K562 (cell line): ENCODE data around the gene BCL7B. TPM values are rescaled to one million over a fixed set of nuclear protein-coding genes. Genes with fewer than 3 reads are reported as not detected.

ENCODE experiments used
- BCOR ChIP-seq: fragments of 450-650 bp; IDR thresholded peaks from 2 replicates; pipeline ENCODE4 v1.6.1; 2016
- CBX3 ChIP-seq, 2 experiments: IDR thresholded peaks; 1 replicate in 1 of 2; 2 replicates in 1 of 2; pipeline ENCODE4 v1.6.1; 2012; ENCODE audit warnings: inconsistent platforms in 2 of 2, low read length in 2 of 2, borderline replicate concordance in 1 of 2, control low read depth in 1 of 2
- CHCHD3 ChIP-seq: fragments of 250-450 bp; sonication (Bioruptor Pico); IDR thresholded peaks from 2 replicates; pipeline ENCODE4 v2.1.2; 2022; ENCODE audit warnings: mild to moderate bottlenecking
- CREM ChIP-seq: IDR thresholded peaks from 2 replicates; pipeline ENCODE4 v1.6.1; 2014; ENCODE audit warnings: antibody characterized with exemption, low read depth
- MIER1 ChIP-seq: fragments of 450-650 bp; IDR thresholded peaks from 2 replicates; pipeline ENCODE4 v1.6.1; 2016; ENCODE audit warnings: antibody characterized with exemption, mild to moderate bottlenecking, low read depth
- MXI1 ChIP-seq: IDR thresholded peaks from 2 replicates; pipeline ENCODE4 v1.6.1; 2011; ENCODE audit warnings: low read depth, mild to moderate bottlenecking, improper control_type of control experiment, low read length
- MYC ChIP-seq, 2 experiments: fragments of 250-450 bp in 1 of 2; sonication (Bioruptor Pico) in 1 of 2; IDR thresholded peaks; 2 replicates each; pipeline versions ENCODE4 v1.5.1 to v1.6.1; 2012 to 2021; ENCODE audit warnings: low read depth in 2 of 2, borderline replicate concordance in 1 of 2, improper control_type of control experiment in 1 of 2, low read length in 1 of 2, mild to moderate bottlenecking in 1 of 2, moderate library complexity in 1 of 2
- POLR2AphosphoS5 ChIP-seq: IDR thresholded peaks from 2 replicates; pipeline ENCODE4 v1.6.1; 2011; ENCODE audit warnings: mild to moderate bottlenecking, low read depth, low read length, moderate library complexity; ENCODE audit not compliant: control insufficient read depth, insufficient read depth
- SMAD4 ChIP-seq: fragments of 250-450 bp; sonication (Bioruptor Pico); conservative IDR thresholded peaks from 2 replicates; pipeline ENCODE4 v1.8.0; 2021; ENCODE audit warnings: inconsistent platforms, mild to moderate bottlenecking, moderate library complexity
- U2AF2 ChIP-seq: fragments of 200-400 bp; formaldehyde crosslinking; optimal IDR thresholded peaks from 2 replicates; pipeline ENCODE3; 2017; ENCODE audit warnings: low read depth, mild to moderate bottlenecking, low read length
- ZNF253 ChIP-seq: fragments of 250-450 bp; sonication (Bioruptor Pico); conservative IDR thresholded peaks from 2 replicates; pipeline ENCODE4 v1.6.1; 2021; ENCODE audit warnings: mild to moderate bottlenecking
- ZNF263 ChIP-seq: sonication (generic); formaldehyde crosslinking; IDR thresholded peaks from 2 replicates; pipeline ENCODE4 v1.8.0; 2022; ENCODE audit warnings: mild to moderate bottlenecking, missing genetic modification reagents, borderline replicate concordance
- ZNF436 ChIP-seq: fragments of 250-450, 450-650 bp; sonication (Bioruptor Pico); formaldehyde crosslinking; IDR thresholded peaks from 2 replicates; pipeline ENCODE4 v1.7.0; 2020; ENCODE audit warnings: mild to moderate bottlenecking
- ZNF76 ChIP-seq: fragments of 250-450 bp; sonication (Bioruptor Pico); IDR thresholded peaks from 2 replicates; pipeline ENCODE4 v1.4.0; 2020; ENCODE audit warnings: mild to moderate bottlenecking, moderate library complexity, borderline replicate concordance
- polyA plus RNA-seq, 8 experiments: library from polyadenylated mRNA; depleted of rRNA in 4 of 8; stranded (reverse) in 5 of 8; unstranded in 3 of 8; fragments of >200 nt; fragmentation: Nextera tagmentation in 2 of 8; fragmentation: Illumina TruSeq in 1 of 8; extraction: Ambion mirVana in 2 of 8; extraction: Trizol in 1 of 8; gene quantifications; 2 replicates each; pipeline versions ENCODE4 v1.2.1 to v1.2.3, GENCODE V29; 2011 to 2014; ENCODE audit warnings: inconsistent platforms in 1 of 8, missing spikeins in 1 of 8
- total RNA-seq, 7 experiments: library from RNA; depleted of rRNA in 6 of 7; stranded (reverse); fragments of >200 nt in 6 of 7; fragmentation: Illumina TruSeq in 2 of 7; extraction: Trizol in 2 of 7; gene quantifications; 2 replicates each; pipeline versions ENCODE4 v1.2.1 to v1.2.3, GENCODE V29; 2011 to 2021; ENCODE audit warnings: low replicate concordance in 1 of 7
- TF ChIP-seq, protein P1 (sequence below): fragments of 250-450 bp; sonication (Bioruptor Pico); IDR thresholded peaks from 2 replicates; pipeline ENCODE4 v1.9.0; 2021; ENCODE audit warnings: mild to moderate bottlenecking
- TF ChIP-seq, protein P2 (sequence below), 2 experiments: IDR thresholded peaks; 2 replicates each; pipeline ENCODE4 v1.6.1; 2011; ENCODE audit warnings: borderline replicate concordance in 1 of 2, control low read depth in 1 of 2, low read depth in 1 of 2, low read length in 1 of 2, mild to moderate bottlenecking in 1 of 2, mixed read lengths in 1 of 2, moderate library complexity in 1 of 2; ENCODE audit not compliant: insufficient read depth in 1 of 2, insufficient read length in 1 of 2, poor library complexity in 1 of 2, severe bottlenecking in 1 of 2; ENCODE audit errors: extremely low read depth in 1 of 2
- TF ChIP-seq, protein P3 (sequence below): fragments of 450-650 bp; IDR thresholded peaks from 2 replicates; pipeline ENCODE4 v1.6.1; 2016
- TF ChIP-seq, protein P4 (sequence below): fragments of 250-450 bp; sonication (Bioruptor Pico); IDR thresholded peaks from 2 replicates; pipeline ENCODE4 v1.5.0; 2021
- TF ChIP-seq, protein P5 (sequence below): IDR thresholded peaks from 2 replicates; pipeline ENCODE4 v1.6.1; 2016; ENCODE audit warnings: missing genetic modification characterization, missing compliant biosample characterization
- TF ChIP-seq, protein P6 (sequence below): conservative IDR thresholded peaks from 2 replicates; pipeline ENCODE4 v1.6.1; 2011; ENCODE audit warnings: low read depth, mild to moderate bottlenecking, low read length; ENCODE audit not compliant: control insufficient read depth

BCL7B gene
- total and polyA plus RNA-seq, 9 of the 15 experiments (the other 6 are each of a cell fraction or from before 2014, with no cell fraction given): 10.0 to 73.2 (median 32.9) TPM

DNA sequence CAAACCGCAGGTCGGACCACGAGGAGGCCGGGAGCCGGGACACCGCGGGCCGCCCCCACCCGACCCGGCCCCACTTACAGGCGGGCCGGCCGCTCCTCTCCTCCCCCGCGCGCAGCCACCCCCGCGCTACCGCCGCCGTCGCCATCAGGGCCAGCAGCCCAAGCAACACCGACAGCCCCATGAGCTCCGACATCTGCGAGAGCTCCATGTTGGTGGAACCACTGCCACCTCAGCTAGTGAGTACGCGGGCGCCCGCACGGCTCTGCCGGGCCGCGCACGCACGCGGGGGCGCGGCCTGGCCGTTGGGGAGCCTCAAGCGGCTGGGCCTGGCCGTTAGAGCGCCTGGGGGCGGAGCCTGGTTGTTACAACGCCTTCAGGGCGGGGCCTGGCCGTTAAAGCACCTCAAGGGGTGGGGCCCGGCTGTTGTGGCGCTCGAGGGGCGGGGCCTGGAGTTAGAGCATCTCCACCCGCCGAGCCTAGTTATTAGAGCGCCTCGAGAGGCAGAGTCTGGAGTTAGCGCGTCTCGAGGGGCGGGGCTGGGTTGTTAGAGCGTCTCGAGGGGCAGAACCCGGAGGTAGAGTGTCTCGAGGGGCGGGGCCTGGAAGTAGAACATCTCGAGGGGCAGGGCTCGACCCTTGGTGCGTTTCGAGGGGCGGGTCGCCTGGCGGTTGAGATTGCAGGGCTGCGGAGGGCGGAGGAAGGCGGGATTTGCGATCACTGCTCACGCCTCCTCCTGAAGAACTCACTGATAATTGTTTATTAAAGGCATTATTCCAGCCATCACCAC lies 21.0 kb upstream of the BCL7B start, which contains the start of gene TBL2 (continued):
- TF ChIP-seq, protein P1, sequence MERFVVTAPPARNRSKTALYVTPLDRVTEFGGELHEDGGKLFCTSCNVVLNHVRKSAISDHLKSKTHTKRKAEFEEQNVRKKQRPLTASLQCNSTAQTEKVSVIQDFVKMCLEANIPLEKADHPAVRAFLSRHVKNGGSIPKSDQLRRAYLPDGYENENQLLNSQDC (CRISPR knock-in tag): no peak
- TF ChIP-seq, protein P2, sequence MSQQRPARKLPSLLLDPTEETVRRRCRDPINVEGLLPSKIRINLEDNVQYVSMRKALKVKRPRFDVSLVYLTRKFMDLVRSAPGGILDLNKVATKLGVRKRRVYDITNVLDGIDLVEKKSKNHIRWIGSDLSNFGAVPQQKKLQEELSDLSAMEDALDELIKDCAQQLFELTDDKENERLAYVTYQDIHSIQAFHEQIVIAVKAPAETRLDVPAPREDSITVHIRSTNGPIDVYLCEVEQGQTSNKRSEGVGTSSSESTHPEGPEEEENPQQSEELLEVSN (IDR thresholded peaks at IDR 0.05; ENCODE audit: borderline replicate concordance in 1 of 2, extremely low read depth in 1 of 2, insufficient read depth in 1 of 2, insufficient read length in 1 of 2, low read depth in 1 of 2, low read length in 1 of 2, poor library complexity in 1 of 2, severe bottlenecking in 1 of 2): peak in 1 of 2 experiments; percentile 44
- TF ChIP-seq ZNF436 (CRISPR knock-in tag) (no peak), BCOR (no peak), ZNF253 (CRISPR knock-in tag) (no peak), ZNF263 (CRISPR knock-in tag) (no peak), POLR2AphosphoS5 (peak; percentile 97), MIER1 (no peak), MXI1 (peak; percentile 8), CBX3 (IDR thresholded peaks at IDR 0.05; ENCODE audit: borderline replicate concordance in 1 of 2, low read length in 2 of 2) (no peak), MYC (IDR thresholded peaks at IDR 0.05; ENCODE audit: low read depth, low read length) (peak; percentile 97), MYC (CRISPR knock-in tag; IDR thresholded peaks at IDR 0.05; ENCODE audit: borderline replicate concordance, low read depth) (no peak), U2AF2 (no peak), ZNF76 (CRISPR knock-in tag) (peak; percentile 69; the same call in 1 of the 2 replicates), CHCHD3 (CRISPR knock-in tag) (no peak), CREM (peak; percentile 64), SMAD4 (CRISPR knock-in tag) (peak; percentile 69)
- TF ChIP-seq, protein P3, sequence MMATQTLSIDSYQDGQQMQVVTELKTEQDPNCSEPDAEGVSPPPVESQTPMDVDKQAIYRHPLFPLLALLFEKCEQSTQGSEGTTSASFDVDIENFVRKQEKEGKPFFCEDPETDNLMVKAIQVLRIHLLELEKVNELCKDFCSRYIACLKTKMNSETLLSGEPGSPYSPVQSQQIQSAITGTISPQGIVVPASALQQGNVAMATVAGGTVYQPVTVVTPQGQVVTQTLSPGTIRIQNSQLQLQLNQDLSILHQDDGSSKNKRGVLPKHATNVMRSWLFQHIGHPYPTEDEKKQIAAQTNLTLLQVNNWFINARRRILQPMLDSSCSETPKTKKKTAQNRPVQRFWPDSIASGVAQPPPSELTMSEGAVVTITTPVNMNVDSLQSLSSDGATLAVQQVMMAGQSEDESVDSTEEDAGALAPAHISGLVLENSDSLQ: no peak
- TF ChIP-seq, protein P4, sequence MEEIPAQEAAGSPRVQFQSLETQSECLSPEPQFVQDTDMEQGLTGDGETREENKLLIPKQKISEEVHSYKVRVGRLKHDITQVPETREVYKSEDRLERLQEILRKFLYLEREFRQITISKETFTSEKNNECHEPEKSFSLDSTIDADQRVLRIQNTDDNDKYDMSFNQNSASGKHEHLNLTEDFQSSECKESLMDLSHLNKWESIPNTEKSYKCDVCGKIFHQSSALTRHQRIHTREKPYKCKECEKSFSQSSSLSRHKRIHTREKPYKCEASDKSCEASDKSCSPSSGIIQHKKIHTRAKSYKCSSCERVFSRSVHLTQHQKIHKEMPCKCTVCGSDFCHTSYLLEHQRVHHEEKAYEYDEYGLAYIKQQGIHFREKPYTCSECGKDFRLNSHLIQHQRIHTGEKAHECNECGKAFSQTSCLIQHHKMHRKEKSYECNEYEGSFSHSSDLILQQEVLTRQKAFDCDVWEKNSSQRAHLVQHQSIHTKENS (CRISPR knock-in tag): no peak
- TF ChIP-seq, protein P5, sequence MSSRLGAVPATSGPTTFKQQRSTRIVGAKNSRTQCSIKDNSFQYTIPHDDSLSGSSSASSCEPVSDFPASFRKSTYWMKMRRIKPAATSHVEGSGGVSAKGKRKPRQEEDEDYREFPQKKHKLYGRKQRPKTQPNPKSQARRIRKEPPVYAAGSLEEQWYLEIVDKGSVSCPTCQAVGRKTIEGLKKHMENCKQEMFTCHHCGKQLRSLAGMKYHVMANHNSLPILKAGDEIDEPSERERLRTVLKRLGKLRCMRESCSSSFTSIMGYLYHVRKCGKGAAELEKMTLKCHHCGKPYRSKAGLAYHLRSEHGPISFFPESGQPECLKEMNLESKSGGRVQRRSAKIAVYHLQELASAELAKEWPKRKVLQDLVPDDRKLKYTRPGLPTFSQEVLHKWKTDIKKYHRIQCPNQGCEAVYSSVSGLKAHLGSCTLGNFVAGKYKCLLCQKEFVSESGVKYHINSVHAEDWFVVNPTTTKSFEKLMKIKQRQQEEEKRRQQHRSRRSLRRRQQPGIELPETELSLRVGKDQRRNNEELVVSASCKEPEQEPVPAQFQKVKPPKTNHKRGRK (tag): no peak
- TF ChIP-seq, protein P6, sequence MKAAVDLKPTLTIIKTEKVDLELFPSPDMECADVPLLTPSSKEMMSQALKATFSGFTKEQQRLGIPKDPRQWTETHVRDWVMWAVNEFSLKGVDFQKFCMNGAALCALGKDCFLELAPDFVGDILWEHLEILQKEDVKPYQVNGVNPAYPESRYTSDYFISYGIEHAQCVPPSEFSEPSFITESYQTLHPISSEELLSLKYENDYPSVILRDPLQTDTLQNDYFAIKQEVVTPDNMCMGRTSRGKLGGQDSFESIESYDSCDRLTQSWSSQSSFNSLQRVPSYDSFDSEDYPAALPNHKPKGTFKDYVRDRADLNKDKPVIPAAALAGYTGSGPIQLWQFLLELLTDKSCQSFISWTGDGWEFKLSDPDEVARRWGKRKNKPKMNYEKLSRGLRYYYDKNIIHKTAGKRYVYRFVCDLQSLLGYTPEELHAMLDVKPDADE: peak; percentile 65; the same call in 1 of the 2 replicates
